ENCODE results near the gene ITPR1.

ITPR1 gene

DNA sequence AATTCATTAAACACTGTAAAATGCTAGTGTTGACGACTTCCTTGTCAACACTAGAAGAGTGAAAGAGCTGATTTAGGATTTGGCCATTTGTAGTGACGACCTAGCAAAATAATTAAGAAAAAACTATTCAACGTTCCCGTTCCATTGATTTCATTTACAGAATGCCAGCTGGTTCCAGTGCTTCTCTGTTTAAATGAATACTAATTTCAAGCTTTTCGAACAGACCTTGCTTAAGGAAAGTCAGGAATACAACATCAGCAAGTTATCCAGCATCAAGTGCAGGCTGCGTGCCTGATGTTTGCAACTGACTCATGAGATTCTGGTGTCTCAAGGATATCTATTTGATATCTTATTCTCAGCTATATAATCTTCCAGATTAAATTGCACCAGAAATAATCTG is 387.7 kb downstream of the ITPR1 start:
- DNase-seq = no peak

DNA sequence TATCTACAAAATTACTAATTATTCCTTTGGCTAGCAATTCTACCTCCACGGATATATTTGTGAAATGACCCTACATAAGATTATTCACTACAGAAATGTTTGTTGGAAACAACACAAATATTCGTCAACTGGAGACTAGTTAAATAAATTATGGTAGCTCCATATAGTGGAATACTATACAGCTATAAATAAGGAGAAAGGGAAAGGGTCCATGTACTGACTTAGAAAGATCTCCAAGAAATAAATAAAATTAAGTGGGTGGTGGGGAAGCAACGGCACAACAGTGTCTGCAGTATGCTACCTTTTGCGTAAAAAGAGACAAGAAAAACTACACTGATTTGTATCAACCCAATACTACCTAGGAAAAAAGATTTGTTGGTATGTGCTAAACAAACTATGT is 389.4 kb downstream of the ITPR1 start:
- no peak for DNase-seq

DNA sequence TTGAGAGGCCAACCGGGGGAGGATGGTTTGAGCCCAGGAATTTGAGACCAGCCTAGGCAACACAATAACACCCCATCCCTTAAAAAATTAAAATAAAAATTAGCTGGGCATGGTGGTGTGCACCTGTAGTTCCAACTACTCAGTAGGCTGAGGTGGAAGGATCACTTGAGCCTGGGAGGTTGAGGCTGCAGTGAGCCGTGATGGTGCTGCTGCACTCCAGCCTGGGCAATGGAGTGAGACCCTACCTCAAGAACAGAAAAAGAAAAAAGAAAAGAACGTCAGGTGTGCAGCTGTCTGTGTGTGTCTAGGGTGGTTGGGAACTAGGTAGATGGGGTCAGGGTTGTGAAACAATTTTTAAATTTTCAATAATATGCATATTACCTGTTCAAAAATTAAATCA is 389.9 kb downstream of the ITPR1 start:
- DNase-seq = no peak

DNA sequence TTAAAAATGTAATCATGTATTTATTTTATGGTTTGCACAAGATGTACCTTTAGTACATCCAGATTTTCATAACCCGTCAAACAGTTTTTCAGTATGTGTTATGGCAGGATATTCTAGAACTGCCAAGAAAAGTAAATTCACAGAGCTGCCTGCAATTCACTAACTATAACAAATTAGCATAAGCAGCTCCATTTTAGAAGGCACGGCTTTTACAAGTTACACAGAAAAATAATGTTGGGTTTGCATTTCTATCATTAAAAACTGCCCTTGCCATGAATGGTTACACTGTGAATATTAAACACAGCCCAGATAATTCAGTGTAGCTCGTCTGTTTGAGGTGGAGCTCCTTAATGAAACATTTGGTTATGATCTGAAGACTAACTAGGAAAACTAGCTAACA is 391.7 kb downstream of the ITPR1 start:
- no peak for DNase-seq

DNA sequence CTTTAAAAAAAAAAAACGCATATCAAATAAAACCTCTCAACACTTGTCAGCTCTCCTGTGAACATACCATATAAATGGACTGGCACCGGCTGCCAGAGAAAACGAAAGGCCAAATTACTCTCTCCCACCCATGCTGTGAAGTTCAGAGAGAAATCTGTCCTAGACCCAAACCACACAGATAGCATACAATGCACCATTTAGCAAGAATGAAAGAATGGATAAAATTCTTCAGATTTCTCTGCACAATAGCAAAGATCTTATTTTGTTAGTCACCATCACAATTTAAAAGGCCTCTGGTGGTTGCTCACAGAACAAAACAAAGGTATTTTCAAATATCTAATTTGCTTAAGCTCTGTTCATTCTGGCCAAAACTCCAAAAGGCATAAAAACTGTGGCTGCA is 392.2 kb downstream of the ITPR1 start:
- DNase-seq = no peak

DNA sequence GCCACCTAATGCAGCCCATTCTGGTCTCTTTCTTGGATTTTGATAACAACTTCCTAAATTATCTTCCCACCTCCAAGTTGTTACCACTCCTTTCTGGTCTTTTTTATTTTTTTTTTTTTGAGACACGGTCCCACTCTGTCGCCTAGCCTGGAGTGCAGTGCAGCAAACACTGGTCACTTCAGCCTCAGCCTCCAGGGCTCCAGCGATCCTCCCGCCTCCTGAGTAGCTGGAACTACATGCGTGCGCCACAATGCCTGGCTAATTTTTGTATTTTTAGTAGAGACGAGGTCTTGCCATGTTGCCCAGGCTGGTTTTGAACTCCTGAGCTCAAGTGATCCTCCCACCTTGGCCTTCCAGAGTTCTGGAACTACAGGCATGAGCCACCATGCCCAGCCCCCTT is 393.3 kb downstream of the ITPR1 start:
- DNase-seq = no peak

DNA sequence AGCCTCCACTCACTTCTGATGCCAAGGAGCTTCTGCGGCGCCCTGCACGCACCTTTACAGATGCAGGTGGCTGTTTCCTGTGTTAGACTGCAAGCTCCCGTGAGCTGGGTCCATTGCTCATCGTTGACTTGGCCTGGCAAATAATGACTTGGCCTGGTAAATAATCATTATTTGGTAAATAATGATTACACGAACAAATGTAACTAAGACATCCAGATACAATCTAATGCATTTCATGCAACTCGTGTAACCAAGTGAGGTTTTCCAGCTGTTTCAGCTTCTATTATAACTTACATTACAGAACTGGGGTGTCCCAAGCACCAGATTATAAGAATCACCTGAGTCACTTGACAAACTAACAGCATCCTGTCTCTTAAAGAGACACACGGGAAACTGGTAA is 394.0 kb downstream of the ITPR1 start:
- no peak for DNase-seq

DNA sequence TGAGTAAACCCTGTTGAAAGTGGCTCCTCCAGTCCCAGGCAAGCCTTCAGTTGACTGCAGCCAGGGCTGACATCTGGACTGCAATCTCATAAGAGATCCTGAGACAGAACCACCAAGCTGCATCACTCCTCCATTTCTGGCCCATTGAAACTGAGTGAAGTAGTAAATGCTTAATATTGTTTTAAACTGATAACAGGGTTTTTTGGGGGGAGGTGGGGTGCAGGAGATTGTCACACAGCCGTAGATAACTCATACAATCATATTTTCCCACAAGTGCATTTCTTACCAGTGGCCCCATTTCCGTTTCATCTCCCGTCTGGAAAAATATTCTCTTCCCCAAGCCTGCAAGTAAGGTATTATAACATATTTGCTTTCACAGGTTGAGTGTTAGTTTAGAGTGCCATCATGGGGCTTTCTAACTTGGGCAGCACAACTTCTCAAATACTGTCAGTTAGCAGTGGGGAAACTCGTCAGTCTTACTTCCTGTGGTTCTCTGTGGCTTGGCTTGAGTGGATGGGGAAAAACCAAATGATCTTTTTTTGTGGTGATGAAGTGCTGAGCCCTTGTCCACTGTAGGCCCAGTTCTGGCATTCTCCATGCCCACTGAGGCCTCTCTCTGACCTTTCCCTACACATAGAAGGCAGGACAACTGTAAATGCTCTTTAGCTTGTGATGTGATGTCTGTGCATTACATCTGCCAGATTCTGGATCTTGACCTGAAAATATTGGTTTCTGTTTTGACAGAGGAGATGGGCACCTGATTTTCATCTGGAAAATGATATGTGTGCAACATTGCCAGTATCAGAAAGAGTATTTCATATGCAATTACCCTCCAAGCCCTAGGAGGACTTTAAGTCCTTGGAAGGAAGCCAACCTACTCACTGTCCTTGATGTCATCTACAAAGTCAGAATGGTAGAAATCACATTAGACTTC is 396.0 kb downstream of the ITPR1 start:
- DNase-seq = no peak

DNA sequence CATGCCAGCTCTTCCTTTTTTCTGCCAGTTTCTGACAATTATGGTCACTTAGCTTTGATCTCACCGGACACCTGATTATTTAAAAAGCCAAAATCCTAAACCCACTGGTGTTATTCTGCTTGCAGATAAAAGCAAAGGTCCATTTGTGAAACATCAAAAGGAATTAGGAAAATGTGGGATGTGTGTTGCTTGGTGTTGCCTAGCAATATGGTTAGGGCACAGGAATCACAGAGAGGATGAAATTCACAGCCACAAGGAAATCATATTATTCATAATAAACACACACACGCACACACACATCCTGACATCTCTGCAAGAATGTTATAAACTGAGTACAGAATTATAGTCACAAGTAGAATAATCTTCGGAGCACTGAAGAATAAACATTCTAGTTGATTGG is 396.7 kb downstream of the ITPR1 start:
- DNase-seq = no peak

DNA sequence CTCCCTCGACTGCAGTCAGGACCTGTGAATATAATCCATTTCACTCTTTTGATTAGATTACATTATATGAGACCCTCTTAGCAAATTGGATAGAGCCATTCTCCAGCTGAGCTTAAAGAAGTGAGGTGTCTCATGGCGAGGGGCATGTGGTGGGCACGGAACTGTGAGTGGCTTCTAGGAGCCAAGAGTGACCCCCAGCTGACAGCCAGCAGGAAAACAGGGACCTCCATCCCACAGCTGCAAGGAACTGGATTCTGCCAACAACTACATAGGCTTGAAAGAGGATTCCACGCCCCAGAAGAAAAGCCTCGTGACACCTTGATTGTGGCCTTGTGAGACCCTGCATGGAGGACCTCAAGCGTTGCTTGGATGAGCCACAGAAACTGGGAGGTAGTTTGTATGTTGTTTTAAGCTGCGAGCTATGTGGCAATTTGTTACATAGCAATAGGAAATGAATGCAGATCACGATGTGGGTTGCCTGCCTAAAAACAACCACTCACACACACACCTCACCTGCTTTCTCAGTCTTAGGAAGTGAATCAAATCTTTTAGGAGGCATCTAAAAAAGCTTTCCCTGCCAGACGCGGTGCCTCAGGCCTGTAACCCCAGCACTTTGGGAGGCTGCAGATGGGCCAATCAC is 401.9 kb downstream of the ITPR1 start:
- DNase-seq = no peak

DNA sequence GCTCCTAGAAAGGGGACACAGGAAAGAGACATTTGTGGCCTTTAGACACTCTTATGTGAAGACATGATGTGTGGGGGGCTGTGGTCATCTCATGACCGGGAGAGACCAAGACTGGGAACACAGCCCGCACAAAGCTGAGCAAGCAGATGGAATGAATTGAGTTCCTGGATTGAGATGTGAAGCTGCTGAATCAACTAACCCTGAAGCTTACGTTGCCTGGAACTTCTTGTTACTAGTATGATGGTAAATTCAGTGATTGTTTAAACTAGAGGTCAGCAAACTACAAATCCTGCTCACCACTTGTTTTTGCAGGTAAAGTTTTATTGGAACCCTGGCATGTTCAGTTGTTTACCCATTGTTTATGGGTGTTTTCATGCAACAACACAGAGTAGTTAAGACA is 402.7 kb downstream of the ITPR1 start:
- DNase-seq = no peak
